ENCODE measurements around the gene SLC6A17.
A peak's percentile ranks its signal among the peaks of the same experiment; 100 is the strongest.

SLC6A17 gene

GRCh38 chr1:110192541-110192940 is 42.2 kb downstream of the SLC6A17 start:
- DNase-seq, result no peak
- H3K36me3 Mint-ChIP-seq, result no peaks in the 10 kb centered on the region
- CTCF ChIA-PET, result interaction anchor here (1.1 to 2.8 kb wide), 3 partner anchors 11 to 132 kb away, joined by 3 to 12 read pairs (median 7); no protein-coding TSS in a partner anchor
- H3K27me3 Mint-ChIP-seq, result peaks cover 16% of the 10 kb centered on the region
- no peak overlapping the region for H3K4me3 Mint-ChIP-seq
- no peak overlapping the region for H3K27ac Mint-ChIP-seq
- no peaks in the 10 kb centered on the region for H3K4me1 Mint-ChIP-seq
- H3K9me3 Mint-ChIP-seq, result no peaks in the 10 kb centered on the region

DNA sequence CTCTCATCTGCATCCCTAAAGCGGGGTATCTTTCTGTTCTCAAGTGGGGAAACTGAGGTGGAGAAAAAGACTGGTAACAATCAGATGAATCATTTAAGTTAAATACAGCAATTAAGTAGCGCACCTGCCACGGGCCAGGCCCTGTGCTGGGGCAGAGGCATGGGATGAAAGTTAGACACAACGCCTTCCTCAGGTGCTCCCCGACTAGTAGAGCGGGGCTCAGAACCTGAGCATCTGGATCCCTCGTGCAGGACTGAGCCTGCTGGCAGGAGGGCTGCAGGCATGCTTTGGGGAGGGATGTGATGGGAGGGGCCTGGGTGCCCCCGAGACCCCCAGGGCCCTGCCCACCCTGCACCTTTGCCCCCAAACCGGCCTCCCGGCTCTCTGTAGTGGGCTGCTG is 44.9 kb downstream of the SLC6A17 start:
- DNase-seq, result no peak
- Mint-ChIP-seq H3K27ac (no peak overlapping the region), H3K36me3 (no peaks in the 10 kb centered on the region), H3K27me3 (peaks cover 3% of the 10 kb centered on the region), H3K9me3 (no peaks in the 10 kb centered on the region), H3K4me1 (no peaks in the 10 kb centered on the region), H3K4me3 (no peak overlapping the region)
- CTCF ChIA-PET, result interaction anchor here (1.9 kb wide), 1 partner anchor 265 kb away, joined by 8 read pairs; no protein-coding TSS in a partner anchor

GRCh38 chr1:110196917-110197765 is 46.8 kb downstream of the SLC6A17 start:
- H3K4me1 Mint-ChIP-seq, result no peaks in the 10 kb centered on the region
- no peak overlapping the region for H3K27ac Mint-ChIP-seq
- H3K4me3 Mint-ChIP-seq, result no peak overlapping the region

GRCh38 chr1:110197905-110198629 is 47.8 kb downstream of the SLC6A17 start:
- H3K9me3 Mint-ChIP-seq, result no peaks in the 10 kb centered on the region
- H3K27me3 Mint-ChIP-seq, result no peaks in the 10 kb centered on the region
- CTCF ChIA-PET, result interaction anchor here (0.6 to 2.4 kb wide), 12 partner anchors 10 to 301 kb away, joined by 3 to 23 read pairs (median 4); no protein-coding TSS in a partner anchor
- H3K36me3 Mint-ChIP-seq, result no peaks in the 10 kb centered on the region
- no peak overlapping the region for H3K27ac Mint-ChIP-seq
- no peak for DNase-seq
- H3K4me3 Mint-ChIP-seq, result no peak overlapping the region
- H3K4me1 Mint-ChIP-seq, result peaks cover 5% of the 10 kb centered on the region

More at GRCh38 chr1:110196917-110197765, 46.8 kb downstream of the SLC6A17 start:
- CTCF ChIA-PET, result interaction anchor here (0.6 to 2.4 kb wide), 27 partner anchors 11 to 388 kb away, joined by 3 to 23 read pairs (median 4); no protein-coding TSS in a partner anchor
- no peaks in the 10 kb centered on the region for H3K36me3 Mint-ChIP-seq
- H3K9me3 Mint-ChIP-seq, result no peaks in the 10 kb centered on the region
- DNase-seq, result peak; percentile 66
- no peaks in the 10 kb centered on the region for H3K27me3 Mint-ChIP-seq

DNA sequence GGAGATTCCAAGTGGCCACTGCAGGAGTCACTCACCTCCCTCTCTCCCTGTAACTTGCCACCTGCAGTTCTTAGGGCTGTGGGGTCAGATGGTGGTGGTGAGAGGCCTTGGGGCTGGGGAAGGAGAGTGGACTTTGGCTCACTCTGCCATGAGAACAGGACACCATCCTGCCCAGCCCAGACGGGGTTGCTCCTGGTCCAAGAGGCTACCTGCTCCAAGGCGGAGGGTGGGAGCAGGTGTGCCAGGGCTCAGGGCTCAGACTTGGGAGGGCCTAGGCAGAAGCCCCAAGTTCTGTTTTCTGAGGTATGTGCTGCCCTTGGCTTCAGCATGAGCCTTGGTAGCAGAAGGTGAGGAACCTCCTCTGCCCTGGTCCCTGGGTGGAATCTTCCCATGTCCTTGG is 48.5 kb downstream of the SLC6A17 start:
- no peaks in the 10 kb centered on the region for H3K27me3 Mint-ChIP-seq
- peaks cover 11% of the 10 kb centered on the region for H3K4me1 Mint-ChIP-seq
- CTCF ChIA-PET, result interaction anchor here (1.2 kb wide), 1 partner anchor 100 kb away, joined by 3 read pairs; no protein-coding TSS in a partner anchor
- H3K36me3 Mint-ChIP-seq, result no peaks in the 10 kb centered on the region
- DNase-seq, result no peak
- no peak overlapping the region for H3K4me3 Mint-ChIP-seq
- no peaks in the 10 kb centered on the region for H3K9me3 Mint-ChIP-seq
- no peak overlapping the region for H3K27ac Mint-ChIP-seq

- Mint-ChIP-seq H3K27ac (no peak overlapping the region), H3K4me1 (peaks cover 17% of the 10 kb centered on the region), H3K4me3 (no peak overlapping the region), H3K27me3 (no peaks in the 10 kb centered on the region), H3K36me3 (no peaks in the 10 kb centered on the region), H3K9me3 (no peaks in the 10 kb centered on the region)
- no peak for DNase-seq
- CTCF ChIA-PET, result interaction anchor here (0.6 to 13.5 kb wide), 7 partner anchors 9 to 296 kb away, joined by 3 to 470 read pairs (median 24); no protein-coding TSS in a partner anchor
Measured at GRCh38 chr1:110200190-110200589, 49.9 kb downstream of the SLC6A17 start.

DNA sequence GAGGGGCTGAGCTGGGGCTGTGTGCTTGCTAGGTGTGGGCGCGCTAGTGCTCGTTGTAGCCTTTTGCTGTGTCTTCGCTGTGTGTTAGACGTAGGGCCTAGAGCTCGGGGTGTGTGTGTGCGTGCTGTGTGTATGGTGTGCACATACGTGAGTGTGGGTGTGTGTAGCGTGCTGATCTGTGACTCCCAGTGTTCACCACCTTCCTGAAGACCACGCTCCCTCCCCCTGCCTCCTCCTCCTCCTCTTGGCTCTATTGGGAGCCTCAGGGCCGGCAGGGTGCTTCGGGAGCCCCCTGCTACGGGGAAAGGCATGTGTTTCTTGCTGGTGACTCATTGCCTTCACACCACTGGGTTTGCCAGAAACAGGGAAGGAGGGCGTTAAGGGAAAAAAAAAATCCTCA is 50.4 kb downstream of the SLC6A17 start:
- H3K4me1 Mint-ChIP-seq, result peaks cover 17% of the 10 kb centered on the region
- no peak for DNase-seq
- H3K36me3 Mint-ChIP-seq, result no peaks in the 10 kb centered on the region
- H3K27ac Mint-ChIP-seq, result no peak overlapping the region
- CTCF ChIA-PET, result interaction anchor here (1.0 to 13.5 kb wide), 6 partner anchors 8 to 295 kb away, joined by 3 to 470 read pairs (median 42); no protein-coding TSS in a partner anchor
- H3K4me3 Mint-ChIP-seq, result no peak overlapping the region
- H3K27me3 Mint-ChIP-seq, result no peaks in the 10 kb centered on the region
- no peaks in the 10 kb centered on the region for H3K9me3 Mint-ChIP-seq

DNA sequence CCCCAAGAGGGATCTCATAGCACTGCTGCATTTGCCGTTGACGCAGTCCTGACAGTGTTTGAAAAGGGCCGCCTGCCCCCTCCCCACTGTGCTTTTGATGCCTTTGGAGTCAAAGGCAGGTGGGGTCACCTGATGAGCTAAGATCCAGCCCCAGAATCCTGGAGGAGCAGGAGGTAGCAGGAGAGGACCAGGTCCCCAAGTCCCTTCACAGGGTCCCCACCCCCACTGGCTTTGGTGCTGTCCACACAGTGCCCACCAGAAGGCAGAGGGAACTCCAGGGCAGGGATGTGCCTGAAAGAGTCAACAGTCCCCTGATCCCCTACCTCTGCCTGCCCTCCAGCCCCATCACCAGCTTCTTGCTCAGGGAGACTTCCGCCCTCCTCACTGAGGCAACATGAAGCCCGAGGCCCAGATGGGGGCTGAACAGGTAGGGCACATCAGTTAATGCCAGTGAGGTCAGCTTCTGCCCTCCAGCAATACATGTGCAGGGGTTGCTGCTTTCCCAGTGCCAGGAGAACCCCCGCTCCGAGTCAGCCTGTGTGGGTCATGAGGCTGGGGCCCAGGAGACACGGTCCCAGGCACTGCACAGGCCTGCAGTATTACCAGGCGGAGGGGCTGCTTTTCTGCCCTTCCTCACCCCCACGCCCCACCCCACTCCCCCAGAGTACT is 51.0 kb downstream of the SLC6A17 start:
- CTCF ChIA-PET, result interaction anchor here (0.6 to 13.5 kb wide), 9 partner anchors 8 to 295 kb away, joined by 3 to 470 read pairs (median 8); no protein-coding TSS in a partner anchor
- no peak overlapping the region for H3K4me3 Mint-ChIP-seq
- H3K36me3 Mint-ChIP-seq, result no peaks in the 10 kb centered on the region
- no peaks in the 10 kb centered on the region for H3K9me3 Mint-ChIP-seq
- H3K4me1 Mint-ChIP-seq, result peaks cover 17% of the 10 kb centered on the region
- DNase-seq, result no peak
- no peaks in the 10 kb centered on the region for H3K27me3 Mint-ChIP-seq
- H3K27ac Mint-ChIP-seq, result no peak overlapping the region

DNA sequence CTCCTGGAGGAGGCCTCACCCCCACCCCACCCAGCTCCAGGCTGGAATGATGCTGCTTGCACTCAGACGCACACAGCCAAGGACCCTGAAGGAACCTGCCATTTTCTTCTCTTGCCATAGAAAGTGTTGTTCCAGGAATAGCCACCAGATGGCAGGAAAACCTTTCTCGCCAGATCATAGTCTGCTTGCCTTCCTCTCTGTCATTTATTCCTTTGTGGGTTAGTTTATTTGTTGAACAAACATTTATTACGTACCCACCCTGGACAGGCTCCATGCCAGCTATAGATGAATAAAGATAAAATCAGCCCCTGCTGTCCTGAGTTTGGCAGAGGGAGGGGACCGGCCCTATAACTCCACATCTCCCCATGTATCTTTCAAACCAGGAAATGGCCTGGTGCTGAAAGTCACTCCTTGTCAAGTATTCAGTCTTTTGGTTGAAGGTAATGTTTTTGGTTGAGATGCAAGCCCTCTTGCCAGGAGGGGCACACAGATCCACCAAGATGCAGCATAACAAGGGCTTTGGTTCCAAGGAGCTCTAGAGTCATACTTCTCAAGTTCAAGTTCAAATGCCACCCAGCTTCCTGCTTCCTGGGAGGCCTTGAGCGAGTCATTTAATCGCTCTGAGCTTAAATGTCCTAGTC is 52.8 kb downstream of the SLC6A17 start:
- Mint-ChIP-seq H3K9me3 (no peaks in the 10 kb centered on the region), H3K4me1 (peaks cover 27% of the 10 kb centered on the region), H3K27ac (peak overlapping the region; percentile 82), H3K4me3 (no peak overlapping the region), H3K36me3 (no peaks in the 10 kb centered on the region), H3K27me3 (no peaks in the 10 kb centered on the region)
- CTCF ChIA-PET, result interaction anchor here (0.6 to 13.5 kb wide), 30 partner anchors 8 to 318 kb away, joined by 3 to 470 read pairs (median 4); partner anchors contain the start of genes LAMTOR5 and RBM15
- peak; percentile 81 for DNase-seq

DNA sequence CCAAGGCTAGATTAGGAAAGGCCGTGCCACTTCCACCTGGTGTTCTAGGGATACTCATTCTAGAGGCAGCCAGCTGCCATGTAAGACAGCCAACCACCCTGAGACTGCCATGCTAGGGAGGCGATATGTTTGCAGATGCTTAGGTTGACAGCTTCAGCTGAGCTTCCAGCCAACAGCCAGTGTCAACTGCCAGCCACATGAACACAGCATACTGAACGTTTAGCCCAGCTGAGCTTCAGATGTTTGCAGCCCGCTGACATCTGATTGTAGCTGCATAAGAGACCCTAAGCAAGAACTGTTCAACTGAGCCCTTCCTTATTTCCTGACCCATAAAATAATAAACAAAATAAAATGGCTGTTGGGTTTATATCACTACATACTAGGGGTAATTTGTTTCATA is 54.9 kb downstream of the SLC6A17 start:
- Mint-ChIP-seq H3K36me3 (no peaks in the 10 kb centered on the region), H3K9me3 (no peaks in the 10 kb centered on the region), H3K27me3 (no peaks in the 10 kb centered on the region), H3K4me1 (peaks cover 42% of the 10 kb centered on the region), H3K4me3 (no peak overlapping the region), H3K27ac (no peak overlapping the region)
- DNase-seq, result no peak
- CTCF ChIA-PET, result interaction anchor here (1.0 to 13.5 kb wide), 5 partner anchors 67 to 291 kb away, joined by 3 to 470 read pairs (median 60); no protein-coding TSS in a partner anchor

DNA sequence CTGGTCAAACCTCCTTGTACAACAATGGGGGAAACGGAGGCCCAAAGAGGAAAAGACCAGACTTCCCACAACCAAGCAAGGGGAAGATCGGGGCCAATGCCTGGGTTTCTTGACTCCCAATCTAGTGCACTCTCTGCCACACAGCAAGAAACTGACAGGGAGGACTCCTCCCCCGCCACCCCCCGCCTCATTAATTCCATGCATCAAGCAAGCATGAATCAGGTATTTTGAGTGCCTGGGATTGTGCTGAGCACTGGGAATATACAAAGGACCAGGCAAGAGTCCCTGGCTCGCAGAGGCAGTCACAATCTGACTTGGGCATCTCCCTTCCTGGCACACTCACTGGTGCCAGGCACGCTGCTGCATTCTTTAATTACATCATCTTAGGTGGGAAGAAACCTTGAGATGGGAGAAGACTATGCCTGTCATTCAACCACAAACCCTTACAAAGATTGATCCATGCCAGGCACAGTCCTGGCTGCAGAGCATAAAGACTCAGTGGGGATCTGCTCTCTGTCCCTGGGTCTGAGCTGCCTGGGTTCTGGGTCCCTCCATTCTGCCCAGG is 55.4 kb downstream of the SLC6A17 start:
- Mint-ChIP-seq H3K4me1 (peaks cover 42% of the 10 kb centered on the region), H3K9me3 (no peaks in the 10 kb centered on the region), H3K27me3 (no peaks in the 10 kb centered on the region), H3K4me3 (no peak overlapping the region), H3K36me3 (no peaks in the 10 kb centered on the region), H3K27ac (no peak overlapping the region)
- DNase-seq, result no peak
- CTCF ChIA-PET, result interaction anchor here (1.9 to 13.5 kb wide), 6 partner anchors 107 to 291 kb away, joined by 9 to 470 read pairs (median 78); no protein-coding TSS in a partner anchor

DNA sequence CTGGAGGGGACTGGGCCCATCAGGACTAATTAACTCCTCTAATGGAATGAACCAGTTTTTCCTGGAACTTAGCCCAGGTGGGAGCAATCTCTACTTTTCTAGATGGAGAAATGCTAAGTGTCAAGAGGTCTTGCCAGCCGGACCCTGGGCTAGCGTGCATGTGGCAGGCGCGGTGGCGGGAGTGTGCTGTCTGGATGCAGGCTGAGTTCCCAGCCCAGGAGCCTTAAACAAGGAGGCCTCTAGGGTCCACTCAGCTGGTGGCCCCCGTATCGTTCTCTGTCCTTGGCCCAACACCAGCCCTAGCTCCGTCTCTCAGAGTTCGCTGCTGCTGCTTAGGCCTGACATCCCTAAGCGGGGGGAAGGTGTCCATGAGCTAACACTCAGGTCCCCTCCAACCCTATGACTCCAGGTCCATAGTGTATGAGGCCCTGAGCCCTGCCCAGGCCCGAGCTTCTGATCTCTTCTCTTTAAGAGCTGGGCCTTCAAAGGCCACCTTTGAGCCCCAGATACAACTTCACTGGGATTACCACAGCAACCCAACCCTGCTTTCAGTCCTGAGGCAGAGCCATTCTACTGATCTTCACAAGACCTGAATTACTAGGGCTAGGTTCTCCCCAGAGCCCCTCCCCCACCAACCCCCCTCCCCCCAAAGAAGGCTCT is 56.1 kb downstream of the SLC6A17 start:
- H3K4me3 Mint-ChIP-seq, result no peak overlapping the region
- no peak for DNase-seq
- no peak overlapping the region for H3K27ac Mint-ChIP-seq
- H3K4me1 Mint-ChIP-seq, result peaks cover 46% of the 10 kb centered on the region
- CTCF ChIA-PET, result interaction anchor here (1.1 to 13.5 kb wide), 15 partner anchors 9 to 582 kb away, joined by 3 to 470 read pairs (median 16); partner anchors contain the start of gene RBM15
- H3K27me3 Mint-ChIP-seq, result peaks cover 7% of the 10 kb centered on the region
- H3K9me3 Mint-ChIP-seq, result no peaks in the 10 kb centered on the region
- H3K36me3 Mint-ChIP-seq, result no peaks in the 10 kb centered on the region
